HL-60/S4 (cell line): ENCODE measurements around the gene BIRC6.
"Not testable (repeated sequence)": the region's sequence is repeated elsewhere in the genome, so short reads cannot be mapped to it uniquely, and the experiment has no call there.

Experiments used
- in situ Hi-C: fragments of 300-500 bp; cut with MboI; formaldehyde crosslinking; loops from 2 replicates; pipeline ENCODE4 v1.14.3; 2022; ENCODE audit warnings: low sequenced_read_pairs

The BIRC6 gene

GRCh38 chr2:32594573-32594972 lies 237.8 kb downstream of the BIRC6 start:
- in situ Hi-C loops: no loop called here

- in situ Hi-C loops: no loop called here
Measured at GRCh38 chr2:32611366-32611765, 254.5 kb downstream of the BIRC6 start.

DNA sequence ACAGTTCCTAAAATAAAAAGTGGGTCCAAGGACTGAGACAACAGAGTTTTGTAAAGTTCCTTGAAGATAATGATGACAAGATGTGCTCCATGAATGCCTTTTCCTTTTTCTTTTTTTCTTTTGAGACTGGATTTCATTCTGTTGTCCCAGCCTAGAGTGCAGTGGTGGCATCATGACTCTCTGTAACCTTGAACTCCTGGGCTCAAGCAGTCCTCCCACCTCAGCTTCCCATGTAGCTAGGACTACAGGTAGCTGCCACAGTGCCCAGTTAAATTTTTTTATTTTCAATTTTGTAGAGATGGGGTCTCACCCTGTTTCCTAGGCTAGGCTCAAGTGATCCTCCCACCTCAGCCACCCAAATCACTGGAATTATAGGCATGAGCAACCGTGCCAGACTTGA lies 254.9 kb downstream of the BIRC6 start:
- in situ Hi-C loops: no loop called here

DNA sequence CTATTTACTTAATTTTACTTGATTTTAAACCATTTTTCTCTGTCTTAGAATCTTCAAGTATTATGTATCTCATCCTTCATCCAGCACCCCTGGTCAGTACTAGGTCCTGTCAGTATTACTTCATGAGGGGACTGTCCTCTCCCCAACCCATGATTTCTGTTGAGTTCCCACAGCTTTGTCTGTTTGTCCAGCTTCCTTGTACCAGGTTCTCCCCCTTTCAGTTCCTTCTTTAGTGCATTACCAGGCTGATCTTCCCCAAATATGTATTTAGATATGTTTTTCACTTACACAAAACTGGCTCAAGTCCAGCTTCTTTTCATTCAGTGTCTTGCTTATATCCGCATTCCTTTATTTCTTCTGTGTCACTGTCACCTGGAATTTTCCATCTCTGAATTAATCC lies 257.3 kb downstream of the BIRC6 start:
- in situ Hi-C loops: no loop called here

DNA sequence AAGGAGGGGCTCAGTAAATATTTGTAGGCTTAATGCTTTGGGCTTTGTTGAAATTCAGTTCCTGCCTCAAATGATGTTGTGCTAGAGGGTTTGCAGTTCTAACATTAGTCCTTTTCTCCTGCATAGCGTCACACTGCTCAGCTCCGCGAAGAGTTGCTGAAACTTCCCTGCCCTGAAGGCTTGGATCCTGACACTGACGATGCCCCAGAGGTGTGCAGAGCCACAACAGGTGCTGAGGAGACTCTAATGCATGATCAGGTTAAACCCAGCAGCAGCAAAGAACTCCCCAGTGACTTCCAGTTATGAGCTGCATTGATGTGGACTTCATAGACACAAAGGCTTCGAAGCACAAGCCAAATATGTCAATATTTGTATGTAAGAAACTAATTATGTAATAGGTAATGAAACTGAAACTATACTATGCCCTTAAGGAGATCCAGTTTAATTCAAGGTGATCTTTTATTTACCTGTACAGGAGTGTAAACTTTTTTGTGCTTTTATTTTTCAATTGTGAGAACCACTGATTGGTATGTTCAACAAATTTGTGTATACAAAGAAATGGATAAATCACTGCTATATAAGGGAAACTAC lies 260.9 kb downstream of the BIRC6 start:
- in situ Hi-C loops: no loop called here

GRCh38 chr2:32622570-32623310 lies 265.9 kb downstream of the BIRC6 start:
- in situ Hi-C loops: no loop called here

- in situ Hi-C loops: no loop called here
Measured at GRCh38 chr2:32623311-32623706, 266.5 kb downstream of the BIRC6 start.

GRCh38 chr2:32624812-32625211 lies 268.0 kb downstream of the BIRC6 start:
- in situ Hi-C loops: no loop called here

DNA sequence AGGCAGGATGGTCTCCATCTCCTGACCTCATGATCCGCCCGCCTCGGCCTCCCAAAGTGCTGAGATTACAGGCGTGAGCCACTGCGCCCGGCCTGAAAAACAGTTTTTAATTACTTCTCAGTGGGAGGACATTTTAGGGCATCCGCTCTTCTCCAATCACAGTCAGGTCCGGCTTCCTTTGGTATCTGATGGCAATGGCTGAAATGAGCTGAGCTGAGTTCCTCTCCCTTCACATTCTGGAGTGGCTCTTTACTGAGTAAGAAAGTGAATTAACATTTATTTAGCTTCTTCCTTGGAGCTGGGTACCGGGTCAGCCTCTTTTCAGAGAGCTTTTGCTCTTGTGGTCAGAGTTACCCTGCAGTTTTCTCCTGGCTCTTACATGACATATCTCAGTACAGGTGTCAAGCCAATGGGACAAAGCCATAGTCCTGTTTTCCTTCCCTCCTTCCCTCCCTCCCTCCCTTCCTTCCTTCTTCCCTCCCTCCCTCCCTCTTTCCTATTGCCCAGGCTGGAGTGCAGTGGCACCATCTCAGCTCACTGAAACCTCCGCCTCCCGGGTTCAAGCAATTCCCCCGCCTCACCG lies 269.9 kb downstream of the BIRC6 start:
- in situ Hi-C loops: no loop called here

GRCh38 chr2:32627441-32627813 lies 270.6 kb downstream of the BIRC6 start:
- in situ Hi-C loops: no loop called here

- in situ Hi-C loops: no loop called here
Measured at GRCh38 chr2:32627814-32628579, 271.2 kb downstream of the BIRC6 start, which contains the start of gene TTC27. TSS of gene TTC27 (plus strand) at chr2:32628050. CDS start at chr2:32628293, 243 bp downstream.

DNA sequence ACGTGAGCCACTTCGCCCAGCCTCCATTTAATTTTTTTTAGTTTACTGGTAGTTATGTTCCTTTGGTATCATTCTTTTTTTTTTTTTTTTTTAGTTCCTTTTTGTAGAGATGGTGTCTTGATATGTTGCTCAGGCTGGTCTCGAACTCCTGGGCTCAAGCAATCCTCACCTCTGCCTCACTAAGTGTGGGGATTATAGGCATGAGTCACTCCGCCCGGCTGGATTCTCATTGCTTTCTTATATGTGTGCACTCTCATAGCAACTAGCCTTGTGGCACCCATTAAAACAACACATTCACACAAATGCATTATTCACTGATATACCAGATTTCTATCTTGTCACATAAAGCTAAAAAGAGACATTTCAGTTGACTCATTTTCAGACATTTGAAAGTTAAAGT lies 275.3 kb downstream of the BIRC6 start:
- in situ Hi-C loops: no loop called here

- in situ Hi-C loops: no loop called here
Measured at GRCh38 chr2:32633040-32633439, 276.2 kb downstream of the BIRC6 start.

- in situ Hi-C loops: not testable (repeated sequence)
Measured at GRCh38 chr2:32638548-32638947, 281.7 kb downstream of the BIRC6 start.

- in situ Hi-C loops: no loop called here
Measured at GRCh38 chr2:32641180-32641579, 284.4 kb downstream of the BIRC6 start.

DNA sequence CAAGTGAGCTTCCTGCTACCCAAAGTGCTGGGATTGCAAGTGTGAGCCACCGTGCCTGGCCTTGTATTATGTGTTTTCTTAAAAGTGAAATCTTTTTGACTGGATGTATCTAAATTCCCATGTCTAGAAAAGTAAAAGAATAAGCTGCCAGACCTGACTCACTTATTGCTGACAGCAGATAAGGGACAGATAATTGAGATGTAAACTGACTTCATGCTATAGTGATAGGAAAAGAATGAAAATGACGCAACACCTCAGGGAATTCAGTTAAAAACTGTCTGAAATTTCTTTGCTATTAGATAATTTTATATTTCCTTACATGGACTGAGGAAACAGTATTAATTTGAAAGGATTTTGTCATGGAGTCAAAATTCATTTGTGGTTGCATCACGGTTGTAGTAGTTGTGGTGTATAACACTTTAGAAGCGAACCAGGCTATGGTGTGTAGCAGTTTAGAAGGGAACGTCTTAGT lies 290.4 kb downstream of the BIRC6 start:
- in situ Hi-C loops: no loop called here

- in situ Hi-C loops: no loop called here
Measured at GRCh38 chr2:32652555-32653209, 295.9 kb downstream of the BIRC6 start.

DNA sequence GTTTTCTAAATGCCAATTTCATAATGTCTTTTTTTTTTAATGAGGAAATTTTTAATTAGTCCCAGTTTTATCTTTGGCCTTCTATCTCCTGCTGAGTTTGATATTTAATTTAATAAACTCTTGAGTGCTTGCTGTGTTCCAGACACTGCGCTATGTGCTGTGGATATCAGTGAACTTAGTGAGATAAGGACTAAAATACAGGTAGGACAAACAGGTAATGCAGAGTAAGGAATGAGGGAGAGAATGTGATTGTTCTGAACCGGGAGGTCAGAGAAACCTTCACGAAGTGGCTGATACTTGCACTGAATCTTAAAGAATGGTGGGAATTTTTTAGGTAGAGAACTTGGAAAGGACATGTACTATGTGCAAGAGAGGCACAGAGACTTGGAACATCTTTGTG lies 299.2 kb downstream of the BIRC6 start:
- in situ Hi-C loops: no loop called here

DNA sequence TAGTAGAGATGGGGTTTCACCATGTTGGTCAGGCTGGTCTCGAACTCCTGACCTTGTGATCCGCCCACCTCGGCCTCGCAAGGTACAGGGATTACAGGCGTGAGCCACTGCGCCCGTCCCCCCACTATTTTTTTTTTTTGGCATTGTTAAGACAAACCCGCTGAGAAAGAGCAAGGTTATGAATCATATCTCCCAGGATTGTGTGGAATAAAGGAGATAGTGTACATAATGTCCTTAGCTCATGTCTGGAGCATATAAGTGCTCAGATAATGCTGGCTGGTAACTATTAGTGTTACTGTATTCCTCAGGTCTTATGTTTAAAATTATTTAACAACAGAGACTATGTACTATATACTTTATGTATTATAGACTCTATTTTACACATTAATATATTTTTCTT lies 307.0 kb downstream of the BIRC6 start:
- in situ Hi-C loops: no loop called here

GRCh38 chr2:32666704-32667103 lies 309.9 kb downstream of the BIRC6 start:
- in situ Hi-C loops: no loop called here

- in situ Hi-C loops: no loop called here
Measured at GRCh38 chr2:32668254-32668653, 311.4 kb downstream of the BIRC6 start.
